GM12878 (cell line): Measurements from ENCODE around the gene ACSF3. TPM values are rescaled to one million over a fixed set of nuclear protein-coding genes. Genes with fewer than 3 reads are reported as not detected.

ENCODE experiments used
- ATAC-seq: fragments of 200-7000 bp; cut with Tn5 transposase; 3 replicates; pipeline ENCODE4 v1.9.1; 2020; ENCODE audit warnings: mild to moderate bottlenecking, moderate library complexity
- BruUV-seq: library from RNA; stranded (reverse); fragments of 400-500 nt; replicated peaks from 2 replicates; lab custom pipeline; 2021; lab: Mats Ljungman, UMichigan
- CTCF ChIA-PET: fragments of 300-600 bp; sonication (Branson Sonifier 250); formaldehyde crosslinking; extraction: SDS; loops from one replicate; lab custom pipeline; 2021; ENCODE audit warnings: inconsistent platforms; lab: Yijun Ruan, JAX
- POLR2A ChIA-PET: fragments of 350-600 bp; formaldehyde crosslinking; extraction: SDS; loops from one replicate; lab custom pipeline; 2021; ENCODE audit warnings: inconsistent platforms; lab: Charles Lee
- RAD21 ChIA-PET: fragments of 300-600 bp; sonication (Branson Sonifier 250); formaldehyde crosslinking; loops from one replicate; lab custom pipeline; 2023; ENCODE audit warnings: antibody characterized with exemption; ENCODE audit not compliant: unreplicated experiment; lab: Charles Lee
- SMC1A ChIA-PET: fragments of 300-600 bp; sonication (Branson Sonifier 250); formaldehyde crosslinking; loops from one replicate; lab custom pipeline; 2023; ENCODE audit not compliant: unreplicated experiment, uncharacterized antibody; lab: Charles Lee
- DNase-seq: peaks from one replicate; pipeline ENCODE4 v3.0.0-alpha.2; 2011; ENCODE audit warnings: low read depth, low spot score
- FAIRE-seq: peaks from 3 replicates; lab custom pipeline; 2011; peaks lifted over from hg19 to GRCh38; lab: Jason Lieb, UNC
- H2AFZ ChIP-seq: 2 replicates; pipeline ENCODE4 v1.6.0; 2011; ENCODE audit warnings: low read depth, low read length, control low read depth; ENCODE audit not compliant: control insufficient read depth
- H3K27ac ChIP-seq: 2 replicates; pipeline ENCODE4 v1.5.1; 2011; ENCODE audit warnings: control low read depth; ENCODE audit not compliant: control insufficient read depth, insufficient read depth
- H3K27me3 ChIP-seq, 2 experiments: replicated peaks in 1 of 2; 2 replicates each; pipeline versions ENCODE4 v1.6.0 to v1.6.1; 2011; ENCODE audit warnings: low read length in 1 of 2; ENCODE audit not compliant: control insufficient read depth in 2 of 2, insufficient read depth in 2 of 2
- H3K36me3 ChIP-seq, 2 experiments: 2 replicates each; pipeline ENCODE4 v1.5.1; 2011; ENCODE audit warnings: low read length in 1 of 2; ENCODE audit not compliant: control insufficient read depth in 2 of 2, insufficient read depth in 2 of 2
- H3K4me1 ChIP-seq: 2 replicates; pipeline ENCODE4 v1.6.1; 2011; ENCODE audit warnings: mild to moderate bottlenecking, low read length, moderate library complexity, mixed read lengths; ENCODE audit not compliant: control insufficient read depth, insufficient read depth
- H3K4me2 ChIP-seq: 2 replicates; pipeline ENCODE4 v1.6.0; 2011; ENCODE audit warnings: control low read depth; ENCODE audit not compliant: control insufficient read depth, insufficient read depth
- H3K4me3 ChIP-seq: fragments of 200-600 bp; sonication (generic); 2 replicates; pipeline ENCODE4 v1.5.1; 2016
- H3K79me2 ChIP-seq: 2 replicates; pipeline ENCODE4 v1.6.0; 2011; ENCODE audit warnings: low read length; ENCODE audit not compliant: control insufficient read depth, insufficient read depth
- H3K9ac ChIP-seq: 2 replicates; pipeline ENCODE4 v1.8.0; 2011; ENCODE audit warnings: low read length, control low read depth, mixed read lengths; ENCODE audit not compliant: control insufficient read depth, insufficient read depth
- H3K9me3 ChIP-seq: replicated peaks from 3 replicates; pipeline ENCODE4 v1.5.1; 2011; ENCODE audit warnings: mild to moderate bottlenecking, low read length; ENCODE audit not compliant: control insufficient read depth, insufficient read depth
- H4K20me1 ChIP-seq: 2 replicates; pipeline ENCODE4 v1.6.0; 2011; ENCODE audit not compliant: control insufficient read depth, insufficient read depth
- EZH2 ChIP-seq: IDR thresholded peaks from 2 replicates; pipeline ENCODE4 v1.6.1; 2012; ENCODE audit warnings: low read depth, mild to moderate bottlenecking, control low read depth, inconsistent platforms, low read length, borderline replicate concordance; ENCODE audit not compliant: control insufficient read depth
- FOXK2 ChIP-seq: fragments of 450-650 bp; IDR thresholded peaks from 2 replicates; pipeline ENCODE4 v1.6.1; 2017; ENCODE audit warnings: mild to moderate bottlenecking, moderate library complexity
- KLF5 ChIP-seq: fragments of 450-650 bp; IDR thresholded peaks from 2 replicates; pipeline ENCODE4 v1.6.1; 2014; ENCODE audit warnings: mild to moderate bottlenecking; ENCODE audit not compliant: partially characterized antibody
- MLLT1 ChIP-seq: fragments of 450-650 bp; IDR thresholded peaks from 2 replicates; pipeline ENCODE4 v1.6.1; 2016; ENCODE audit warnings: mild to moderate bottlenecking
- SRF ChIP-seq, 2 experiments: IDR thresholded peaks; 2 replicates each; pipeline ENCODE4 v1.6.1; 2011; ENCODE audit warnings: low read depth in 2 of 2, low read length in 2 of 2, mild to moderate bottlenecking in 1 of 2, moderate library complexity in 1 of 2
- ZNF217 ChIP-seq: fragments of 450-650 bp; IDR thresholded peaks from 2 replicates; pipeline ENCODE4 v1.6.1; 2017; ENCODE audit warnings: antibody characterized with exemption, mild to moderate bottlenecking
- ZNF274 ChIP-seq: IDR thresholded peaks from one replicate; pipeline ENCODE4 v1.8.0; 2011; ENCODE audit not compliant: insufficient read length, insufficient read depth
- ZNF622 ChIP-seq: fragments of 450-650 bp; IDR thresholded peaks from 2 replicates; pipeline ENCODE4 v1.6.1; 2017; ENCODE audit warnings: mild to moderate bottlenecking, inconsistent platforms
- WGBS: methylation state at CpG from one replicate; pipeline ENCODE4 v1.1.6; 2016; ENCODE audit warnings: low lambda C conversion rate; ENCODE audit not compliant: insufficient replicate concordance, insufficient coverage; ENCODE audit errors: missing lambda C conversion rate; 5-methylcytosine and 5-hydroxymethylcytosine counted together
- in situ Hi-C: fragments of 300-500 bp; cut with MboI; formaldehyde crosslinking; loops from 9 replicates; pipeline ENCODE4 v1.14.3; 2018; ENCODE audit warnings: mixed read lengths
- intact Hi-C: fragments of 100-400 bp; cut with micrococcal nuclease; formaldehyde crosslinking; loops from one replicate; pipeline ENCODE4 v1.14.2; 2022; ENCODE audit not compliant: unreplicated experiment
- polyA plus RNA-seq, 11 experiments: library from polyadenylated mRNA; depleted of rRNA in 4 of 11; unstranded in 6 of 11; stranded (reverse) in 5 of 11; fragments of >200 nt; fragmentation: Nextera tagmentation in 4 of 11; fragmentation: Illumina TruSeq in 1 of 11; extraction: Ambion mirVana in 4 of 11; extraction: Trizol in 1 of 11; gene quantifications; 1 replicate in 1 of 11; 2 replicates in 10 of 11; pipeline versions ENCODE4 v1.2.1 to v1.2.3, GENCODE V29; 2011 to 2016; ENCODE audit warnings: inconsistent platforms in 2 of 11, missing spikeins in 2 of 11, low read depth in 1 of 11
- total RNA-seq, 4 experiments: library from RNA; depleted of rRNA in 3 of 4; stranded (reverse); fragments of >200 nt in 3 of 4; fragmentation: Illumina TruSeq in 1 of 4; extraction: Trizol in 1 of 4; gene quantifications; 2 replicates each; pipeline versions ENCODE4 v1.2.1 to v1.2.3, GENCODE V29; 2013 to 2021
- TF ChIP-seq, protein P1 (sequence below): fragments of 450-650 bp; IDR thresholded peaks from 2 replicates; pipeline ENCODE4 v1.6.1; 2016; ENCODE audit warnings: mild to moderate bottlenecking, moderate library complexity, borderline replicate concordance
- TF ChIP-seq, protein P2 (sequence below): fragments of 450-650 bp; IDR thresholded peaks from 2 replicates; pipeline ENCODE4 v1.6.1; 2014; ENCODE audit warnings: mild to moderate bottlenecking

ACSF3 gene
- total and polyA plus RNA-seq, 10 of the 15 experiments (the other 5 are each of a cell fraction or from before 2014, with no cell fraction given) = 1.0 to 44.4 (median 25.8) TPM

DNA sequence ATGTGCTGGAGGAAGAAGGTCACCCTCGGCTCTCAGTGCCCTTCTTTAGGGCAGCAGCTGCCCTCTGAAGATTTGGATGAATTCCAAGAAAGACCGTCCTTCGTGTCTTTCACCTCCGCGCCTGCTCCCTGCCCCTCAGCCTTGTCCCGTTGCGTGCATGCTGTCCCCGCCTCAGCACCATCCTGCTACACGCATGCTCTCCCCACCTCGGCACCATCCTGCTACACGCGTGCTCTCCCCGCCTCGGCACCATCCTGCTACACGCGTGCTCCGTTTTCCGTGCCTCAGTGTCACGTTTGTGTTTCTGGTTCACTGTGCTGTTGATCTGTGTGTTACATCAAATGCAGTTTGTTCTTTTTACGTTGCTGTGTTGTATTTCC is 13.5 kb downstream of the ACSF3 start:
- POLR2A ChIA-PET = no interaction called here
- TF ChIP-seq, protein P1, sequence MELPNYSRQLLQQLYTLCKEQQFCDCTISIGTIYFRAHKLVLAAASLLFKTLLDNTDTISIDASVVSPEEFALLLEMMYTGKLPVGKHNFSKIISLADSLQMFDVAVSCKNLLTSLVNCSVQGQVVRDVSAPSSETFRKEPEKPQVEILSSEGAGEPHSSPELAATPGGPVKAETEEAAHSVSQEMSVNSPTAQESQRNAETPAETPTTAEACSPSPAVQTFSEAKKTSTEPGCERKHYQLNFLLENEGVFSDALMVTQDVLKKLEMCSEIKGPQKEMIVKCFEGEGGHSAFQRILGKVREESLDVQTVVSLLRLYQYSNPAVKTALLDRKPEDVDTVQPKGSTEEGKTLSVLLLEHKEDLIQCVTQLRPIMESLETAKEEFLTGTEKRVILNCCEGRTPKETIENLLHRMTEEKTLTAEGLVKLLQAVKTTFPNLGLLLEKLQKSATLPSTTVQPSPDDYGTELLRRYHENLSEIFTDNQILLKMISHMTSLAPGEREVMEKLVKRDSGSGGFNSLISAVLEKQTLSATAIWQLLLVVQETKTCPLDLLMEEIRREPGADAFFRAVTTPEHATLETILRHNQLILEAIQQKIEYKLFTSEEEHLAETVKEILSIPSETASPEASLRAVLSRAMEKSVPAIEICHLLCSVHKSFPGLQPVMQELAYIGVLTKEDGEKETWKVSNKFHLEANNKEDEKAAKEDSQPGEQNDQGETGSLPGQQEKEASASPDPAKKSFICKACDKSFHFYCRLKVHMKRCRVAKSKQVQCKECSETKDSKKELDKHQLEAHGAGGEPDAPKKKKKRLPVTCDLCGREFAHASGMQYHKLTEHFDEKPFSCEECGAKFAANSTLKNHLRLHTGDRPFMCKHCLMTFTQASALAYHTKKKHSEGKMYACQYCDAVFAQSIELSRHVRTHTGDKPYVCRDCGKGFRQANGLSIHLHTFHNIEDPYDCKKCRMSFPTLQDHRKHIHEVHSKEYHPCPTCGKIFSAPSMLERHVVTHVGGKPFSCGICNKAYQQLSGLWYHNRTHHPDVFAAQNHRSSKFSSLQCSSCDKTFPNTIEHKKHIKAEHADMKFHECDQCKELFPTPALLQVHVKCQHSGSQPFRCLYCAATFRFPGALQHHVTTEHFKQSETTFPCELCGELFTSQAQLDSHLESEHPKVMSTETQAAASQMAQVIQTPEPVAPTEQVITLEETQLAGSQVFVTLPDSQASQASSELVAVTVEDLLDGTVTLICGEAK = no peak
- TF ChIP-seq ZNF622 (no peak), EZH2 (no peak), SRF (IDR thresholded peaks at IDR 0.05; ENCODE audit: low read depth in 2 of 2, low read length in 2 of 2) (no peak), KLF5 (no peak), ZNF274 (no peak), ZNF217 (no peak), MLLT1 (no peak), FOXK2 (no peak)
- TF ChIP-seq, protein P2, sequence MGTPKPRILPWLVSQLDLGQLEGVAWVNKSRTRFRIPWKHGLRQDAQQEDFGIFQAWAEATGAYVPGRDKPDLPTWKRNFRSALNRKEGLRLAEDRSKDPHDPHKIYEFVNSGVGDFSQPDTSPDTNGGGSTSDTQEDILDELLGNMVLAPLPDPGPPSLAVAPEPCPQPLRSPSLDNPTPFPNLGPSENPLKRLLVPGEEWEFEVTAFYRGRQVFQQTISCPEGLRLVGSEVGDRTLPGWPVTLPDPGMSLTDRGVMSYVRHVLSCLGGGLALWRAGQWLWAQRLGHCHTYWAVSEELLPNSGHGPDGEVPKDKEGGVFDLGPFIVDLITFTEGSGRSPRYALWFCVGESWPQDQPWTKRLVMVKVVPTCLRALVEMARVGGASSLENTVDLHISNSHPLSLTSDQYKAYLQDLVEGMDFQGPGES = no peak
- TF ChIP-seq, all 136 proteins: peak for 0
- FAIRE-seq = no peak
- no TSS peak for BruUV-seq
- no peaks in the 10 kb centered on the region for H3K79me2 ChIP-seq
- peaks cover 30 to 32% of the 10 kb centered on the region in 2 experiments; a peak in 3 of 4 replicates for H3K36me3 ChIP-seq
- no peaks in the 10 kb centered on the region for H3K9me3 ChIP-seq
- no peaks in the 10 kb centered on the region for H4K20me1 ChIP-seq
- no peak for DNase-seq
- no peak overlapping the region for H2AFZ ChIP-seq
- ChIA-PET CTCF (no interaction called here), RAD21 (no interaction called here), SMC1A (no interaction called here)
- no peak overlapping the region for H3K4me3 ChIP-seq
- ATAC-seq = no peak
- no peaks in the 10 kb centered on the region for H3K27me3 ChIP-seq
- no peak overlapping the region for H3K27ac ChIP-seq
- in situ Hi-C loops = no loop called here
- 93% methylated on average over 14 of the region's 20 CpGs for WGBS
- no peak overlapping the region for H3K4me2 ChIP-seq
- no peak overlapping the region for H3K9ac ChIP-seq
- peaks cover 5% of the 10 kb centered on the region; the same call in 1 of the 2 replicates for H3K4me1 ChIP-seq
- intact Hi-C loops = no loop called here
